Stomach smooth muscle (tissue), 2 donors: ENCODE data around the gene SRCAP.

Source experiments
- H3K27ac ChIP-seq: one replicate; pipeline ENCODE4 v1.7.0; 2013; ENCODE audit warnings: mild to moderate bottlenecking, low read length, inconsistent platforms
- H3K27me3 ChIP-seq, 2 donors: one replicate each; pipeline ENCODE4 v1.7.0; 2013; ENCODE audit warnings: low read length in 2 of 2; ENCODE audit not compliant: insufficient read depth in 2 of 2, control insufficient read depth in 1 of 2
- H3K36me3 ChIP-seq, 2 donors: one replicate each; pipeline ENCODE4 v1.7.0; 2013; ENCODE audit warnings: low read length in 2 of 2; ENCODE audit not compliant: control insufficient read depth in 2 of 2, insufficient read depth in 2 of 2
- H3K4me1 ChIP-seq: one replicate; pipeline ENCODE4 v1.7.0; 2013; ENCODE audit warnings: low read length; ENCODE audit not compliant: control insufficient read depth, insufficient read depth
- H3K4me3 ChIP-seq, 2 donors: one replicate each; pipeline ENCODE4 v1.7.0; 2013; ENCODE audit warnings: low read length in 2 of 2
- H3K9ac ChIP-seq, 2 donors: one replicate each; pipeline ENCODE4 v1.7.0; 2013; ENCODE audit warnings: low read length in 2 of 2, mild to moderate bottlenecking in 1 of 2
- H3K9me3 ChIP-seq, 2 donors: one replicate each; pipeline ENCODE4 v1.7.0; 2013; ENCODE audit warnings: low read length in 2 of 2; ENCODE audit not compliant: control insufficient read depth in 2 of 2
- donor health status: healthy.
- donor health status: Pancreatic carcinoma.

SRCAP gene

DNA sequence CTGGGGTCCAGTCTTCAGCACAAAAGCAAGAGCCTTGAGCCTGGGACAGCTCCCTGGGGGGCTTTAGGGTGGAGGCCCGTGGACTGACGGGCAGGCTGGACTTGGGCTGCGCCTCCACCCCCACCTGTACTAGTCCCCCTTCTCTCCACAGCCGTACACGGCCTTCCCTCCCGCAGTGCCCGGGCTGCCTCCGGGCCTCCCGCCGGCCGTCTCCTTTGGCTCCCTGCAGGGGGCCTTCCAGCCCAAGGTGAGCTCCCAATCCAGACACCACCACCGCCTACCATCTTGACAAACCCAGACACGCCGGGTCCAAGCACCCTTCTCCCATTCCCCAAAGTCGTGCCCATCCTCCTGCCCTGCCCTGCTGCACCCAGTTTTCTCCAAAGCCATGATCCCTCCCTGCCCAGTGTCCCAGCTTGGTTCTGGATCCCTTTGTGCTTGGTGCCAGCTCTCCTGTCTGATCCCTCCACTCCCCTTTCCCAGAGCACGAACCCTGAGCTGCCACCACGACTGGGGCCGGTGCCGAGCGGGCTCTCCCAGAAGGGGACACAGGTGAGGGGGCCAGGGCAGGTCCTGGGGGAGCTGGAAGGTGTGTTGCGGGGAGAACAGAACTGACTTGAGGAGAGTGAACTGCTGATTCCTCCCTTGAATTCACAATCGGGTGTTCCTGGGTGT lies 33.7 kb upstream of the SRCAP start:
- Histone ChIP-seq H3K36me3 (peaks cover 58 to 62% of the 10 kb centered on the region in 2 donors), H3K4me1 (peaks cover 32% of the 10 kb centered on the region), H3K27me3 (no peaks in the 10 kb centered on the region), H3K9me3 (no peaks in the 10 kb centered on the region), H3K9ac (no peak overlapping the region), H3K27ac (no peak overlapping the region), H3K4me3 (no peak overlapping the region)

DNA sequence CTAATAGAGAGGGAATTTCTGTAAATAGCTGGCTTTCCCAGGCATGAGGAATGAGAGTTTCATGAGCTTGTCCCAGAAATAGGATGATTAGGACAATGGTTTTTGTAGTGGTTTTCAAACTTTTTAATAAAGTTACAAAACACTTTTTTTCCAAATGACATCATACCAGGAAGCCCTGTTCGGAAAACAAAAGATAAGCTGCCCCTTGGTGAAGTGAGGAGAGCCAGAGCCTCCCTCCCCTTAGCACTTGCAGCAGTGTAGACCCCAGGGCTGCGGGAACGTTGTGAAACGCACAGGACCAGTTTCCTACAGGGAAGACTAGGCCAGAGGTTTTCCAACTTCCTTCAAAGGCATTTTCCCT lies 33.2 kb upstream of the SRCAP start:
- Histone ChIP-seq H3K9me3 (no peaks in the 10 kb centered on the region), H3K27ac (no peak overlapping the region), H3K4me3 (no peak overlapping the region), H3K9ac (no peak overlapping the region), H3K4me1 (peaks cover 27% of the 10 kb centered on the region), H3K36me3 (peaks cover 58 to 62% of the 10 kb centered on the region in 2 donors), H3K27me3 (no peaks in the 10 kb centered on the region)

DNA sequence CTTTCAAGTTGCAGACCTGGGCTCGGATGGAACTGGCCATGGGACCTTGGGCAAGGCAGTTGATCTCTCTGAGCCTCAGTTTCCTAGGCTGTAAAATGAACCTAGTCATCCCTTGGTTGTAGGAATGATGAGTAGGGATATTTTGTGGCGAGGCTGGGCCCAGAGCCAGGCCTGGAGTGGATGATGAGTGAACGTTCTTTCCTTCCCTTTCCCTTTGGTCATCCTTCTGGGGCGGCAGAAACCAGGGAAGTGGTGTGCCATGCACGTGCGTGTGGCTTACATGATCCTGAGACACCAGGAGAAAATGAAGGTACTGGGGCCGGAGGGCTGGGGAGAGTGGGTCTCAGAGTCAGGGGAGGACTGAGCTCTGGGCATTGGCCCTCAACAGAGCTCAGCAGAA lies 32.3 kb upstream of the SRCAP start:
- Histone ChIP-seq H3K27ac (no peak overlapping the region), H3K9ac (no peak overlapping the region), H3K4me1 (peaks cover 18% of the 10 kb centered on the region), H3K4me3 (no peak overlapping the region), H3K9me3 (no peaks in the 10 kb centered on the region), H3K36me3 (peaks cover 51 to 55% of the 10 kb centered on the region in 2 donors), H3K27me3 (no peaks in the 10 kb centered on the region)

DNA sequence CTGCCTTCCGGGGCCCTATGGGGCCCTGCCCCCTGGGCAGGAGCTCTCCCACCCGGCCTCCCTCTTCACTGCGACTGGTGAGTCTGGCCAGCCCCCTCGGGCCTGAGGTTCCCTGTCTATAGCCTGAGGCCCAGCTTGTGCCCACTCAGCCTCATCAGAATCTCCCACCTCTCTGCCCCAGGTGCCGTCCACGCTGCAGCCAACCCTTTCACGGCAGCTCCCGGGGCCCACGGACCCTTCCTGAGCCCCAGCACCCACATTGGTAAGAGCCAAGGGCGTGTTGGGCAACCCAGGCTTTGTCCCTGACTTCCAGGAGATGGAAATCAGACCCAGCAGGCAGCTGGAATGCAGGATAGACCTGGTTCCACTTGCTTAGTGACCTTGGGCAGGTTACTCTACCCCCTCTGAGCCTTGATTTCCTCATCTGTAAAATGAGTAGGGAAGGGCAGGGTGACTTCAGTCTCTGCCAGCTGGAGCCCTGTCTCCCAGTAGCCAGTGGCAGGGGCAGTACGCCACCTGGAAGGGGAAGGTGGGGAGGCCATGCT lies 31.5 kb upstream of the SRCAP start:
- Histone ChIP-seq H3K27ac (no peak overlapping the region), H3K36me3 (peaks cover 44 to 48% of the 10 kb centered on the region in 2 donors), H3K9me3 (no peaks in the 10 kb centered on the region)

DNA sequence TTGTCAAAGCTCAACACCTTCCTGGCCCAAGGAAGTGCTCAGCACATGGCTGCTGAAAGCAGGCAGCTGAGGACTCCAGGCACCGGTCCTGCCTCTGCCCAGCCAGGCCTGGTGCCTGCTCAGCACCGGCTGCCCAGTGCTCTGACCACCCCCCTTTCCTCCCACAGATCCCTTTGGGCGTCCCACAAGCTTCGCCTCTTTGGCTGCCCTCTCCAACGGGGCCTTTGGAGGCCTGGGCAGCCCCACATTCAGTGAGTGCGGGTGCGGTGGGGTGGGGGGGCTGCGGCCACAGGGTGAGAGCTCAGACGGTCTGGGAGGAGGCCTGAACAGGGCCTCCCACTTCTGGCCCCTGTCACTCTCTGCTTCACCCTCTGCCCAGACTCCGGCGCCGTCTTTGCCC lies 30.6 kb upstream of the SRCAP start:
- Histone ChIP-seq H3K9ac (no peak overlapping the region), H3K36me3 (peaks cover 36 to 44% of the 10 kb centered on the region in 2 donors), H3K27me3 (no peaks in the 10 kb centered on the region), H3K4me1 (peaks cover 7% of the 10 kb centered on the region), H3K27ac (no peak overlapping the region), H3K9me3 (no peaks in the 10 kb centered on the region), H3K4me3 (no peak overlapping the region)

More for the DNA sequence above, 31.5 kb upstream of the SRCAP start:
- no peak overlapping the region for H3K9ac ChIP-seq
- no peak overlapping the region for H3K4me3 ChIP-seq
- peaks cover 11% of the 10 kb centered on the region for H3K4me1 ChIP-seq
- H3K27me3 ChIP-seq, result no peaks in the 10 kb centered on the region

DNA sequence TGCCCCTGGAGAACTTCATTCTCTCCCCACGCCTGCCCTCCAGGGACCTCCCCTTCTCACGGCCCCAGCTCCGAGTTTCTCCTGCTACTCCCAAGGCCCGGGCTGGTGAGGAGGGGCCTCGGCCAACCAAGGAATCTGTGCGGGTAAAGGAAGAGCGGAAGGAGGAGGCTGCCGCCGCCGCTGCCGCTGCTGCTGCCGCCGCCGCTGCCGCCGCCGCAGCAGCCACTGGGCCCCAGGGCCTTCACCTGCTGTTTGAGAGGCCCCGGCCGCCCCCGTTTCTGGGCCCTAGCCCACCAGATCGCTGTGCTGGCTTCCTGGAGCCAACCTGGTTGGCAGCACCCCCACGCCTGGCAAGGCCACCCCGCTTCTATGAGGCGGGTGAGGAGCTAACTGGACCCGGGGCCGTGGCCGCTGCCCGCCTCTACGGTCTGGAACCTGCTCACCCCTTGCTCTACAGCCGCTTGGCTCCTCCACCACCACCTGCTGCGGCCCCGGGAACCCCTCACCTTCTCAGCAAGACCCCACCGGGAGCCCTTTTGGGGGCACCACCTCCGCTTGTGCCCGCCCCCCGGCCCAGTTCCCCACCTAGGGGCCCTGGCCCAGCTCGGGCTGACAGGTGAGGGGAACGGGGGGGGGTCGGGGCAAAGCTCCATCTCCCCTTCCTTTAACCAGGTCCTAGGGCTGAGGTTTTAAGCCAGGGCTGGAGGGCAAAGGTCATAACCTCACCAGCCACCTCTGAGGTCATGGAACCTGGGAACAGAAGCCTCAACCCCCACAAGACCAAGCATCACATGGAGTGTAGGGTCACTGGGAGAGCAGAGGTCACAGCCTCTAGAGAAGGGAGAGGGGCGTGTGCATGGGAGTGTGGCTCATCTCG lies 29.7 kb upstream of the SRCAP start:
- no peaks in the 10 kb centered on the region for H3K27me3 ChIP-seq
- H3K9me3 ChIP-seq, result no peaks in the 10 kb centered on the region
- peaks cover 30 to 39% of the 10 kb centered on the region in 2 donors for H3K36me3 ChIP-seq
- no peak overlapping the region for H3K27ac ChIP-seq
- H3K4me3 ChIP-seq, result no peak overlapping the region
- peaks cover 2% of the 10 kb centered on the region for H3K4me1 ChIP-seq
- H3K9ac ChIP-seq, result no peak overlapping the region

DNA sequence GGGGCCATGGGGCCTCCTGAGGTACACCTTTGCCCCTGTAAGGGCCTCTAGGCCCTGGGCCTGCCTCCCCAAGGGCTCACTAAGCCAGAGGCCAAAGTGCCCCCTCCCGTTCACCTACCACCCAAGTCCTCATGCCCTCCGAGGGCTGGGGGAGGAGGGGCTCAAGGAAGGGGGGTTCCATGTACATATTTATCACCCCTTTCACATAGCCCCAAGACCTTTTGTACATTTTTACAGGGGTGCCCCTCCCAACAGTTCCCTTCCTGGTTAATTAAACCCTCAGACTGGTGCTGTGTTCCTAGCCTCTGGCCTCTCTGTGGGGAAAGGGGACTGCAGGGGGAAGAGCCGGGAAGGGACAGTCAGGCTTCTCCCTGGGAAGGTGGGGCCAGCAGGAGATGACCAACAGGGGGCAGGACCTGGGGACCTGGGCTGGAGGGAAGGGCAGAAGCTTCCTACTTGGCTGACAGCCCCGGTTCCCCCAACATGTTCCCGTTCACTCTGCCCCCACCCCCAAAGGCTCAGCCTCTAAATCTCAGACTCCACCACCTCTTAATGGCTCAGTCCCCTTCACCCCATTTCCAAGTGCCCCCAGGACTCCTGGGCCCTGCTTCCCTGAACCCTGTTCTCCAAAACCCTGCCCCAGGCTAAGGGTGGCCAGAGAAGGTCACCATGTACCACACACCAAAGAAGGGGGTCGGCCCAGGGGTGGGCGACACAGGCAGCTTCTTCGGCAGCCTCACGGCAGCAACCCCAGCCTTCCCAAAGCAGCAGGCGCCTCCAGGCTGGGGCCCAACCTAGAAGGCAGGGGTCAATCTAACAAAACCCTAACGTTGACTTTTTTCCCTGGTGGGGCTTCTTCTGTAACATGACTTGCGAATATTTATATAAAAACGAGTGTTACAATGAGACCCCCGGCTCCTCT lies 28.8 kb upstream of the SRCAP start:
- peaks cover 26 to 34% of the 10 kb centered on the region in 2 donors for H3K36me3 ChIP-seq
- no peaks in the 10 kb centered on the region for H3K9me3 ChIP-seq
- H3K4me3 ChIP-seq, result no peak overlapping the region
- no peak overlapping the region for H3K9ac ChIP-seq
- no peaks in the 10 kb centered on the region for H3K27me3 ChIP-seq
- peaks cover 2% of the 10 kb centered on the region for H3K4me1 ChIP-seq
- H3K27ac ChIP-seq, result no peak overlapping the region

DNA sequence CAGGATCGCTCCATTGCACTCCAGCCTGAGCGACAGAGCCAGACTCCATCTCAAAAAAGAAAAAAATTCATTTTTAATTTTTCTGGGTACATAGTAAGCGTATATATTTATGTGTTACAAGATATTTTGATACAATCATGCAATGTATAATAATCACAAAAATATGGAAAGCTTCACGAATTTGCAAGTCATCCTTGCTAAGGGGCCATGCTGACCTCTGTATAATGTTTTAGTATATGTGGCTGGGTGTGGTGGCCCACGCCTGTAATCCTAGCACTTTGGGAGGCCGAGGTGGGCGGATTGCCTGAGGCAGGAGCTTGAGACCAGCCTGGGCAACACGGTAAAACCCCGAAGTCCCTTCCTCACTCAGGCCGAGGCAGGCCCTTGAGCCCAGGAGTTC lies 23.8 kb upstream of the SRCAP start:
- no peak overlapping the region for H3K4me3 ChIP-seq
- no peak overlapping the region for H3K9ac ChIP-seq
- H3K36me3 ChIP-seq, result peaks cover 0 to 1% of the 10 kb centered on the region in 2 donors
- no peaks in the 10 kb centered on the region for H3K9me3 ChIP-seq
- no peak overlapping the region for H3K27ac ChIP-seq
- H3K27me3 ChIP-seq, result no peaks in the 10 kb centered on the region
- H3K4me1 ChIP-seq, result no peaks in the 10 kb centered on the region

DNA sequence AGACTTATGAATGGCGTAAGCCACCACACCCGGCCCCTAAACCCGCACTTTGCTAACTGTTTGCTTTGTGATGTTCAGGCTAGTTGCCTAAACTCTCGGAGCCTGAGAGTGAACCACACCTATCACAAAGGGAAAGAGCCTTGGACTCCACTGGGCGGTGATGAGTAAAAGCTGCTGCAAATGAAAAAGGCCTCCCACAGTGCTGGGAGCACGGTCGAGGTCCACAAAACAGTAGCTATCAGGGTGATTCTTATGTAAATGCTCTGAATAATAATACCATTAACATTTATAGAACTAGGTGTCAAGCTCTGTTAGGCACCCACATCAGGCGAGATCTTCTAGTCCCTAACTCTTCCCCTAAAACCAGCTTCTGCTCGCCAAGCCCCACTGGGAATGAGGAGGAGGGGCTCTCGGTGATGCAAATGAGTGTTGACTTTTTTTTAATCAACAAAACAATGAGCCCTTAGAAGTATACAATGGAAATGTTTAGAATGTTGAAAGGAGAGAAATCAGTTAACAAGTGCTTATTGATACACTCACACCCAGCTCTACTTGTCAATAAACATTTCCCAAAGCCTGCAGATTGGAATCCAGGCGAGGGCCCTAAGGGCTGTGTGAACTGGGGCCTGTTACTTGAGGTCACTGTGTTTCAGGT lies 20.9 kb upstream of the SRCAP start:
- Histone ChIP-seq H3K4me1 (no peaks in the 10 kb centered on the region), H3K9ac (no peak overlapping the region), H3K27ac (no peak overlapping the region), H3K27me3 (no peaks in the 10 kb centered on the region), H3K9me3 (no peaks in the 10 kb centered on the region), H3K4me3 (no peak overlapping the region), H3K36me3 (no peaks in the 10 kb centered on the region)

DNA sequence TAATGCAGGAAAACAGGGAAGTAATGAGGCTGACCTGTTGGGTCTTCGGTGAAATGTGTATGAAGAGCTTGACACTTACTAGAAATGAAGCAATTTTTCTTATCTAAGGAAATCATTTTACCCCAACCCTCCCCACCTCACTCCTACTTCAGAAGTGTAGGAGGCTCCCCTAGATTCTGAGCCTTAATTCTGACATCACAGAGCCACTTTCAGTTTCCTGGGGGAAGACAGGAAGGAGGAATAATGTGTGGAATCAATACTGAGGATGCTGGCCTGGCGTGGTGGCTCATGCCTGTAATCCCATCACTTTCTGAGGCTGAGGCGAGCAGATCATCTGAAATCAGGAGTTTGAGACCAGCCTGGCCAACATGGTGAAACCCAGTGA lies 20.4 kb upstream of the SRCAP start:
- Histone ChIP-seq H3K4me1 (no peaks in the 10 kb centered on the region), H3K9ac (no peak overlapping the region), H3K36me3 (no peaks in the 10 kb centered on the region), H3K27ac (no peak overlapping the region), H3K9me3 (no peaks in the 10 kb centered on the region), H3K27me3 (no peaks in the 10 kb centered on the region), H3K4me3 (no peak overlapping the region)
